ENCODE results near the gene MGARP.
"Not testable (repeated sequence)": the region's sequence is repeated elsewhere in the genome, so short reads cannot be mapped to it uniquely, and the experiment has no call there.

MGARP gene

DNA sequence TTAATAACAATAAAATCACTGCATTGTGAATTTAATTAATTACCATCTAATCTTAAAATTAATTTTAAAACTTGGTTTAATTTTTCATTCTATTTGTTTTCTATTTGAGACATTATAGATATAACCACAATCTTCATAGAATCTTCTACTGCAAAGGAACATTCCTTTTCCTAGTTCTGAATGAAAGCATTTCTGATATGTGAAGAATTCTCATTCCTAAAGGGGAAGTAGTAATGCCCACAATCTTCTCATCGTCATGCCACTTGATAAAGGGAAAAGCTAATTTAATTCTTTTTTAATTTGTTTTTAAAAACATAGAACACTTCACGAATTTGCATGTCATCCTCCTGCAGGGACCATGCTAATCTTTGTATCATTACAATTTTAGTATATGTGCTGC lies 23.7 kb downstream of the MGARP start:
- DNase-seq (ENCODE audit: low read depth in 2 of 2), result no peak
- no peak overlapping the region for H3K4me3 ChIP-seq (replicated peaks in 1 of 2; ENCODE audit: low read depth in 2 of 2, low read length in 2 of 2)
- TF ChIP-seq, protein P1, sequence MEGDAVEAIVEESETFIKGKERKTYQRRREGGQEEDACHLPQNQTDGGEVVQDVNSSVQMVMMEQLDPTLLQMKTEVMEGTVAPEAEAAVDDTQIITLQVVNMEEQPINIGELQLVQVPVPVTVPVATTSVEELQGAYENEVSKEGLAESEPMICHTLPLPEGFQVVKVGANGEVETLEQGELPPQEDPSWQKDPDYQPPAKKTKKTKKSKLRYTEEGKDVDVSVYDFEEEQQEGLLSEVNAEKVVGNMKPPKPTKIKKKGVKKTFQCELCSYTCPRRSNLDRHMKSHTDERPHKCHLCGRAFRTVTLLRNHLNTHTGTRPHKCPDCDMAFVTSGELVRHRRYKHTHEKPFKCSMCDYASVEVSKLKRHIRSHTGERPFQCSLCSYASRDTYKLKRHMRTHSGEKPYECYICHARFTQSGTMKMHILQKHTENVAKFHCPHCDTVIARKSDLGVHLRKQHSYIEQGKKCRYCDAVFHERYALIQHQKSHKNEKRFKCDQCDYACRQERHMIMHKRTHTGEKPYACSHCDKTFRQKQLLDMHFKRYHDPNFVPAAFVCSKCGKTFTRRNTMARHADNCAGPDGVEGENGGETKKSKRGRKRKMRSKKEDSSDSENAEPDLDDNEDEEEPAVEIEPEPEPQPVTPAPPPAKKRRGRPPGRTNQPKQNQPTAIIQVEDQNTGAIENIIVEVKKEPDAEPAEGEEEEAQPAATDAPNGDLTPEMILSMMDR (IDR thresholded peaks at IDR 0.05; ENCODE audit: low read depth, low read length), result no peak

DNA sequence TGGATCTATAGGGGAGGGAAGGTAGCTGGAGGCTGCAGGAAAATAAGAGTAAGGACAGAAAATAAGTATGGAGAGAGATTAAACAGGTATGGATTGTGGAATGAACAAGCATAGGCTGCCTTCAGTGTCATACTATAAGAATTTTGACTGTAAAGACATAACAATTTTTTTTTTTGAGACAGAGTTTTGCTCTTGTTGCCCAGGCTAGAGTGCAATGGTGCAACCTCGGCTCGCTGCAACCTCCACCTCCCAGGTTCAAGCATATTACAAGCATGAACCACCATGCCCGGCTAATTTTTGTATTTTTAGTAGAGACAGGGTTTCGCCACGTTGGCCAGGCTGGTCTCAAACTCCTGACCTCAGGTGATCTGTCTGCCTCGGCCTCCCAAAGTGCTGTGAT lies 24.4 kb downstream of the MGARP start:
- not testable (repeated sequence) for H3K4me3 ChIP-seq (replicated peaks in 1 of 2; ENCODE audit: low read depth in 2 of 2, low read length in 2 of 2); DNase-seq (ENCODE audit: low read depth in 2 of 2)

DNA sequence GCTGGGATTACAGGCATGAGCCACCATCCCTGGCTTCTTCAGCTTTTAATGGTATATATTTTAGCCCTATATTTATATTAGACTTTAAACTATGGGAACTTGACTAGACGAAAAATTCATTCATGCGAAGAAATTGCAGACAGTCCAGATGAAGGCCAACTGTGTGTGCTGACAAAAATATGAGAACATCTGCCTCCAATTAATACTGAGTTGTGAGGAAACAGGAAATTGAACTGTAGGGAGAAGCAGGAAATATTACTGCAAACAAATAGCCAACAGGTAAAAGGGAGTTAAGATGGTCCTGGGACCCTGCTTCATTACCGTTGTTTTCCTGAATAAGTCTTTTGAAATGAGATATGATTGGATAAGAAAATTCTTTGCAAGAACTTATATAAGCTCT lies 26.3 kb downstream of the MGARP start:
- no peak overlapping the region for H3K4me3 ChIP-seq (replicated peaks in 1 of 2; ENCODE audit: low read depth in 2 of 2, low read length in 2 of 2)
- TF ChIP-seq, protein P1 (IDR thresholded peaks at IDR 0.05; ENCODE audit: low read depth, low read length), result no peak
- peak in 1 of 2 donors; percentile 8 for DNase-seq (ENCODE audit: low read depth in 2 of 2)

DNA sequence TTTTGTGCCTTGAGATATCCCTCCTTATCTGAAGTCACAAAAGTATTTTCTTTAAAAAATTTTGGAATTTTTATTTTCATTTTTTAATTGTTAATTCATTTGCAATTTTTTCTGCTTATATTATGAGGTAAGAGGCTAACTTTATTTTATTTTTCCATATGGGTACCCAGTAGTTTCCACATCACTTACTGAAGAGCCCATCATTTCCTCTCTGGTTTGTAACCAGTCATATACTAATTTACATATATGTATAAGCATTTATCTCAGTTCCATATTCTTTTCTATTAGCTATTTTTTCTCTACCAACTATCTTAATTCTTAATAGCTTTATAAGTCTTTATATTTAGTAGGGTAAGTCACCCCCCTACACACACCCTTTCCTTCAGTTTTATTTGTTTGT lies 27.0 kb downstream of the MGARP start:
- DNase-seq (ENCODE audit: low read depth in 2 of 2), result no peak
- no peak overlapping the region for H3K4me3 ChIP-seq (replicated peaks in 1 of 2; ENCODE audit: low read depth in 2 of 2, low read length in 2 of 2)
- TF ChIP-seq, protein P1 (IDR thresholded peaks at IDR 0.05; ENCODE audit: low read depth, low read length), result no peak

DNA sequence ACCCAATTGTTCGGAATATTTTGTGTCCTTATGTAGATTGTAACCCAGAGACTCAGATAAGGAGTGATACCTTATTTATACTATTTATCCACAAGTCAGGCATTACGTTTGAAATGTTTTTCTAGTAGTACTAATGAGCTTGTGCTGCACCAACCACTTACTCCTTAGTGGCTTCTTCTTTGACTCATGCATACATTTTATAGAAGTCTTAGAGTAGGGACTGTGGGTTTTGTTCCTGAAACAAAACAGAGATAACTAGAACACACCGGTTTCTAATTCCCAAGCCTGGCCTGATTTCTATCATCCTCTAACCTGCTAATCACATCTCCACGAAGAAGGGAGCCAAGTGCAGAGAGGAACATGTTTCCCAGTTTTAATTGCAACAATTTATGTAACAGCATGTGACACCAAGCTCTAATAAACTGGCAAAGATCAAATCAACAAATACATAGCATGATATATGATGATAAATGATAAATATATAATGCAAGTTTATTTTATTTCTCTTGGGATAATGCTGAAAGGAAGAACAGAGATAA lies 32.3 kb downstream of the MGARP start:
- no peak overlapping the region for H3K4me3 ChIP-seq (replicated peaks in 1 of 2; ENCODE audit: low read depth in 2 of 2, low read length in 2 of 2)
- TF ChIP-seq, protein P1 (IDR thresholded peaks at IDR 0.05; ENCODE audit: low read depth, low read length), result no peak
- DNase-seq (ENCODE audit: low read depth in 2 of 2), result peak in 1 of 2 donors; percentile 15

DNA sequence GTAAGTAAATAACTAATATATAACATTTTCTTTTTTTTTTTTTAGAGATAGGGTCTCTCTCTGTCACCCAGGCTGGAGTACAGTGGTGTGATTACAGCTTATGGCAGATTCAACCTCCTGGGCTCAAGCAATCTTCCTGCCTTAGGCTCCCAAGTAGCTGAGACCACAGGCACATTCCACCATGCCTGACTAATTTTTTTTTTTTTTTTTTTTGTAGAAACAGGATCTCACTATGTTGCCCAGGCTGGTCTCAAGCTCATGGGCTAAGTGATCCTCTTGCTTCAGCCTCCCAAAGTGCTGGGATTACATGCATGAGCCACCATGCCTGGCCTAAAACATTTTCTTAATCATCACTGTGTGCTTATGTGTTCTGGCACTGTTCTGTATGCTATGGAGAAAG lies 32.8 kb downstream of the MGARP start:
- DNase-seq (ENCODE audit: low read depth in 2 of 2), result peak in 1 of 2 donors; percentile 56
- no peak overlapping the region for H3K4me3 ChIP-seq (replicated peaks in 1 of 2; ENCODE audit: low read depth in 2 of 2, low read length in 2 of 2)
- TF ChIP-seq, protein P1 (IDR thresholded peaks at IDR 0.05; ENCODE audit: low read depth, low read length), result no peak

DNA sequence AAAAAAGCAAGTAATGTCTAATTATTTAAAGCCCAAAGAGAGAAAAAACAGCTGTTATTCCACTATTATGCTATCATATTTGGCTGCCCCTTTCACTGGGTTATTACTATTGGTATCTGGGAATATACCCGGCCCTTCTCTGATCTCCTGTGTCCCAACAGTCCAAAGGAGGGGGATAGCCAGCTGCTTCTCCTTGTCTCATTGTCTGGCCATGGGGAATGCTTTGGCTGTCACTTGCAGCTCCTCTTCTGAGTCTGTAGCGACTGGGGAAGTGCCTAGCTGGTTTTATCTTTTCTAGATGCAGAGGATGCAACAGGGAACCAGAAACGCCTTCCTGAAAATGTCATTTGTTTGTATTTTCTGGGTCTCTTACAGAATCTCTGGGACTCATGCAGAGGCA lies 33.9 kb downstream of the MGARP start:
- TF ChIP-seq, protein P1 (IDR thresholded peaks at IDR 0.05; ENCODE audit: low read depth, low read length), result no peak
- DNase-seq (ENCODE audit: low read depth in 2 of 2), result no peak
- H3K4me3 ChIP-seq (replicated peaks in 1 of 2; ENCODE audit: low read depth in 2 of 2, low read length in 2 of 2), result no peak overlapping the region
